HG03442 (cell line): ENCODE results near the gene FKBP11.

Experiments
- ATAC-seq: cut with Tn5 transposase; IDR thresholded peaks from one replicate; pipeline ENCODE4 v1.9.1; 2021; ENCODE audit warnings: mild to moderate bottlenecking, moderate library complexity; ENCODE audit not compliant: unreplicated experiment

The FKBP11 gene

GRCh38 chr12:48956279-48957140, 31.2 kb upstream of the FKBP11 start:
- ATAC-seq = peak; percentile 15

GRCh38 chr12:48954841-48955501, 29.7 kb upstream of the FKBP11 start:
- no peak for ATAC-seq

DNA sequence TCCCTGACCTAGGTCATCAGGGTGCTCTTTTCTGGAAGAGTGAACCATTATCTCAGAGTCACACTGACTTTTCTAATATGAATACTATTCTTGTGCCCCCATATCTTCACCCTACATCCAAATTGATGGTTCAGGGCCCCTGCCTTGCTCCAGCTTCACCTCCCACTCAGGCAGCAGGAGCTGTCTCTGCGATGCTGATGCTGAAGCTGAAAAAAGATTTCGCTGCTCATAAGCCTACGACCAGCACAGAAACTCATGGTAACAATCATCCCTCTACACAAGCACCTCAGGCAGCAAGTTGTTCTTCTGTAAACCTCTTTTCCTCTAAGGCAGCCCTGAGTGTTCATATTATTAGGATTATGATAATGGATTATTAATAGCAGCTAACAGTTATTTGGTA, 28.8 kb upstream of the FKBP11 start:
- ATAC-seq = no peak

DNA sequence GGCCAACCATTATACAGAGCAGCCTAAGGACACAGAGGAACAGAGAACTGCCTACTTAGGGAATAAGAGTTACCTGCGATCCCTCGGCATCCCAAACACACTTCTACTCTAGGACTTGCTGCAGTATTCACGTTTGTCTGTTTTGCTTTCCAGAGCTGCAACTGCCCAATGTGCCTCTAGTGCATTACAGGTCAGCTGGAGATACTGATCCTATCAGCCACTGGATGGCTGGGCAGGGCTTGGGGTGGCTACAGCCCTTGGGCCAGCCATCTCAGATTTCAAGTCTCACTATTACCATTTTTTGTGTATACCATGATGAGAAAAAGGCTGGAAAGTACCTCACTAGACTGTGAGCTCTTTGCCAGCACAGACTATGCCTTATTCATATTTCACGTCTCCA, 27.4 kb upstream of the FKBP11 start:
- ATAC-seq = no peak

DNA sequence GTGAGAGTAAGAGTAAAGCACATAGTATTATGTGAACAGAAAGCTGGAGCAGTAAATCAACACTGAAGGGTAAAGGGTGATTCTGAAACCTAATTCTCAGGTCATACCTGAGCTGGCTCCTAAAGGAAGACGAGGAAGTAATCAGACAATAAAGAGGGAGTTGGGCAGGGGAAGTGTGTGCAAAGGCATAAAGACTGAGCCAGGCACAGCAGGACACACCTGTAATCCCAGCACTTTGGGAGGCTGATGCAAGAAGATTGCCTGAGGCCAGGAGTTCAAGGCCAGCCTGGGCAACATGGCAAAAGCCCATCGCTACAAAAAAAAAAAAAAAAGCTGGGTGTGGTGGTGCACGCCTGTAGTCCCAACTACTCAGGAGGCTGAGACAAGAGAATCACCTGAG, 22.4 kb upstream of the FKBP11 start:
- ATAC-seq = no peak

GRCh38 chr12:48946943-48947342, 21.7 kb upstream of the FKBP11 start:
- no peak for ATAC-seq

DNA sequence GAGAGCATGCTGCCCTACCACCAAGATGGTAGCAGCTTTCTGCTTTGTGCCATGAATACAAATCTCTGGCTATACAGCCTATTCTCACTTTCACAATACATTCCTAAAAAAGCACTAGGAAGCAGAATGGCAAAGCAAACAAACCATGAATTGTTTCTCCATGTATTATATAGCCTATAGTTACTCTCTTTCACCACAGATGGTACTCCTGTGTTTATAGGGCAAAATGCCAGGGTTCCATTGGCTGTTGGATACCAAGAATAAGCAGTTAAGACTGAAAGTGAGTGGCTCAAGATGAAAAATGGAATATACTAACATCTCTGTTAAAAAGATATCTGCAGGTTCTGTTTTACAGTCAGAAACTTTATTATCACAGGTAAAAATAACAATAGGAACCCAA, 20.9 kb upstream of the FKBP11 start:
- ATAC-seq = no peak

- ATAC-seq = no peak
These were observed 17.9 kb upstream of the FKBP11 start for GRCh38 chr12:48943221-48943620.

DNA sequence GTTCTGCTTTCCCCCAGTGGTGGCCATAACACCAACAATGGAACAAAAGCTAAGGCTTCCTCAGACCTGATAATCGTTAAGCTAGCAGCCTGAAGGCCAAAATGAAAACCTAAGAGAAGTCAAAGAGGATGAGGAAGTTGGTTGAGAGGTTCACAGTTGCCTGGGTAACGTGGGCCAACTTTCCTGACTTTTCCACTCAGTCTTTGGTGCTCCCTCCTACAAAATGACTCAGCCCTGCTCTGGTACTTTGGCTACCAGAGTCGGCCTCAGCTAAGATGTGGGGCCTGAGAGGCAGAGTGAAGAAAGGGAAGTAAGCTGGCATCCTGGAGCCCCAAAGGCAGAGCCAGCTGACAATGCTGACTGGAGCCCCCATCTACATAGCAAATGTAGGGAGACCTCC, 14.9 kb upstream of the FKBP11 start:
- no peak for ATAC-seq

- no peak for ATAC-seq
These were observed 13.5 kb upstream of the FKBP11 start for GRCh38 chr12:48938805-48939204.

- no peak for ATAC-seq
These were observed 11.9 kb upstream of the FKBP11 start for GRCh38 chr12:48937170-48937569.

- no peak for ATAC-seq
These were observed 11.2 kb upstream of the FKBP11 start for GRCh38 chr12:48936379-48936979.

GRCh38 chr12:48934312-48934706, 9.0 kb upstream of the FKBP11 start:
- no peak for ATAC-seq

- ATAC-seq = no peak
These were observed 8.5 kb upstream of the FKBP11 start for GRCh38 chr12:48933664-48934311.

DNA sequence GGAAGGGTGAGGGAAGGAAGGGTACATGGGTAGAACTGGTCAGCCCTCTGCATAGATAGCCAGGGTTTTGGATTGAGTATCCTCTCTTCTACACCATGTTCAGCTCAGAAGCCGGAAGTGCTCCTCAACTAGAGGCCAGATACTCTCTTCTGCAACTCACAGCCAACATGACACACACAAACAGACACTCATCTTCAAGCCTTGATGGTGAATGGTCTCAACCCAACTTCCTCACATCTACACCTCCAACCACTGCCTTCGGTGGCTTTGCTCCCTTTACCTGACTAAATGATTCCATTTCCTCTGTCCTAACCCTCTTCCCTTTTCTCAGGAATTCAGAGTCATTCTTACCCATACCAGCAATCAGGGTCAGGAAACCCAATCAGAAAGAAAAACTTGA, 7.6 kb upstream of the FKBP11 start:
- ATAC-seq = no peak

DNA sequence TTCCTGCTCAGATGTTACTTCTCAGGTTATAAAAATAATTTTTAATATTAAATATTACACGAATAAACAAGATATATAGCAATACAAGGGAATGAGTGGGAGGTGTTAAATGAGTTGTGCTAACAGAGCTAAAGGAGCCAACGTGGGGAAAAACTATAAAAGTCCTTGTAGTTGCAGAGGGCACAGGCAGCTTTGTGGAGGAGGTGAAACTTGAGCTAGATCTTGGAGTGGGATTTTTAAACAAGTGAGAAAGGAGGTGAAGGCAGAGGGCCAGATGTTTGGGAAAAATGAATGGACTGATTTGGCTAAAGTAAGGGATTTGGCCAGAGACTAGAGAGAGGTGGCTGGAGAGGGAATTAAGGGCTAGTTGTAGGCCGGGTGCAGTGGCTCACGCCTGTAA, 5.2 kb upstream of the FKBP11 start:
- ATAC-seq = no peak

DNA sequence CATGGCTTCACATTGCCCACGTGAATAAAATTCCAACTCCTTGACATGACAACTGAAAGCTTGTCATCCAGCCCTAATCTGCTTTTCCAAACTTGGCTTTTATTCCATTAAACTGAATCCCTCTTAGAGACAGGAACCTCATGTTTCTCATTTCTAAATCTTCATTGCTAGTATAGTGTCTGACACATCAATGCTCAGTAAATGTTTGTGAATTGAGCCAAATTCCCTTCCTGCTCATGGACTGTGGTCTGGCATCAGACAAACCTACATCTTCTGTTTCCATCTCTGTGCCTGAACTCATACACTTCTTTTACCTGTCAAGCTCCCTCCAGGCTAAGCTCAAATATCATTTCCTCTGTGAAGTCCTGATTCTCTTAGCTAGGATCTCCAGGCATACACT, 4.3 kb upstream of the FKBP11 start:
- no peak for ATAC-seq

- ATAC-seq = no peak
These were observed 2.0 kb upstream of the FKBP11 start for GRCh38 chr12:48927261-48927660.

- peak; percentile 72 for ATAC-seq
These were observed 532 bp downstream of the FKBP11 start for GRCh38 chr12:48924617-48925303.

DNA sequence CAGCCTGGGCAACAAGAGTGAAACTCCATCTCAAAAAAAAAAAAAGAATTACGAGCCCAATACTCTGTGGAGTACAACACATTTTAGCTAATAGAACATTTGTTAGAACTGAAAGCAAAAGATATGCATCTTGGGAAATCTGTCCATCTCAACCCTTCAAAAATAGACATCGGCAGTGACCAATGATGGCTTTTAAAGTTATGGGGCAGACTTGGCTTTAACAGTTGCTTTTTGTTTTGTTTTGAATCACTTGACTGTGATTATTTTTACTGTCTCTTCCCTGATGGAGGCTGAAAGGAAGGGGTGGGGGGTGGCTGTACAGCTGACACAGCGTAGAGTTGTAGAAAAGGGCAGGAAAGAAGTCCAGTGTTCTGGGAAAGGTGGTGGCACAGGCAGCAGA, 2.2 kb downstream of the FKBP11 start:
- ATAC-seq = no peak
